ENCODE data around the gene BDH2.
A peak's percentile ranks its signal among the peaks of the same experiment; 100 is the strongest.

The BDH2 gene

GRCh38 chr4:103036169-103036568 is 63.5 kb downstream of the BDH2 start:
- Histone ChIP-seq H3K4me2 (ENCODE audit: low read length) (no peak overlapping the region), H2AFZ (ENCODE audit: low read length) (no peak overlapping the region), H3K9me3 (ENCODE audit: low read length) (no peaks in the 10 kb centered on the region), H4K20me1 (ENCODE audit: insufficient read depth, low read length) (no peaks in the 10 kb centered on the region), H3K27ac (ENCODE audit: low read depth, low read length, poor library complexity, severe bottlenecking) (no peak overlapping the region), H3K9me2 (ENCODE audit: low read depth, low read length) (no peaks in the 10 kb centered on the region), H3K4me3 (ENCODE audit: low read depth, low read length, poor library complexity, severe bottlenecking) (no peak overlapping the region), H3K27me3 (ENCODE audit: insufficient read depth, low read length) (no peaks in the 10 kb centered on the region), H3K79me2 (ENCODE audit: insufficient read depth, low read length) (no peaks in the 10 kb centered on the region), H3K9ac (ENCODE audit: low read length) (no peak overlapping the region), H3F3A (ENCODE audit: insufficient read depth, low read length) (0 out of 2 replicates have a peak, but pooled peaks cover 4% of the 10 kb centered on the region), H3K36me3 (ENCODE audit: insufficient read depth, low read length) (peaks cover 23% of the 10 kb centered on the region), H3K4me1 (ENCODE audit: insufficient read depth, low read length, severe bottlenecking) (no peaks in the 10 kb centered on the region)
- TF ChIP-seq EZH2 (IDR thresholded peaks at IDR 0.05; ENCODE audit: borderline replicate concordance, low read length), result no peak
- TF ChIP-seq, protein P1, sequence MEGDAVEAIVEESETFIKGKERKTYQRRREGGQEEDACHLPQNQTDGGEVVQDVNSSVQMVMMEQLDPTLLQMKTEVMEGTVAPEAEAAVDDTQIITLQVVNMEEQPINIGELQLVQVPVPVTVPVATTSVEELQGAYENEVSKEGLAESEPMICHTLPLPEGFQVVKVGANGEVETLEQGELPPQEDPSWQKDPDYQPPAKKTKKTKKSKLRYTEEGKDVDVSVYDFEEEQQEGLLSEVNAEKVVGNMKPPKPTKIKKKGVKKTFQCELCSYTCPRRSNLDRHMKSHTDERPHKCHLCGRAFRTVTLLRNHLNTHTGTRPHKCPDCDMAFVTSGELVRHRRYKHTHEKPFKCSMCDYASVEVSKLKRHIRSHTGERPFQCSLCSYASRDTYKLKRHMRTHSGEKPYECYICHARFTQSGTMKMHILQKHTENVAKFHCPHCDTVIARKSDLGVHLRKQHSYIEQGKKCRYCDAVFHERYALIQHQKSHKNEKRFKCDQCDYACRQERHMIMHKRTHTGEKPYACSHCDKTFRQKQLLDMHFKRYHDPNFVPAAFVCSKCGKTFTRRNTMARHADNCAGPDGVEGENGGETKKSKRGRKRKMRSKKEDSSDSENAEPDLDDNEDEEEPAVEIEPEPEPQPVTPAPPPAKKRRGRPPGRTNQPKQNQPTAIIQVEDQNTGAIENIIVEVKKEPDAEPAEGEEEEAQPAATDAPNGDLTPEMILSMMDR (IDR thresholded peaks at IDR 0.05; ENCODE audit: low read length), result no peak

- Histone ChIP-seq H4K20me1 (ENCODE audit: insufficient read depth, low read length) (no peaks in the 10 kb centered on the region), H3K4me1 (ENCODE audit: insufficient read depth, low read length, severe bottlenecking) (no peaks in the 10 kb centered on the region), H3K9ac (ENCODE audit: low read length) (no peak overlapping the region), H2AFZ (ENCODE audit: low read length) (no peak overlapping the region), H3K4me3 (ENCODE audit: low read depth, low read length, poor library complexity, severe bottlenecking) (no peak overlapping the region), H3K27ac (ENCODE audit: low read depth, low read length, poor library complexity, severe bottlenecking) (no peak overlapping the region), H3K4me2 (ENCODE audit: low read length) (no peak overlapping the region), H3K79me2 (ENCODE audit: insufficient read depth, low read length) (no peaks in the 10 kb centered on the region), H3K9me3 (ENCODE audit: low read length) (no peaks in the 10 kb centered on the region), H3K9me2 (ENCODE audit: low read depth, low read length) (no peaks in the 10 kb centered on the region), H3K27me3 (ENCODE audit: insufficient read depth, low read length) (no peaks in the 10 kb centered on the region), H3K36me3 (ENCODE audit: insufficient read depth, low read length) (peaks cover 36% of the 10 kb centered on the region), H3F3A (ENCODE audit: insufficient read depth, low read length) (0 out of 2 replicates have a peak, but pooled peaks cover 4% of the 10 kb centered on the region)
- TF ChIP-seq, protein P1 (IDR thresholded peaks at IDR 0.05; ENCODE audit: low read length), result peak; percentile 57
- TF ChIP-seq EZH2 (IDR thresholded peaks at IDR 0.05; ENCODE audit: borderline replicate concordance, low read length), result no peak
Measured at GRCh38 chr4:103032574-103032973, 67.1 kb downstream of the BDH2 start.

DNA sequence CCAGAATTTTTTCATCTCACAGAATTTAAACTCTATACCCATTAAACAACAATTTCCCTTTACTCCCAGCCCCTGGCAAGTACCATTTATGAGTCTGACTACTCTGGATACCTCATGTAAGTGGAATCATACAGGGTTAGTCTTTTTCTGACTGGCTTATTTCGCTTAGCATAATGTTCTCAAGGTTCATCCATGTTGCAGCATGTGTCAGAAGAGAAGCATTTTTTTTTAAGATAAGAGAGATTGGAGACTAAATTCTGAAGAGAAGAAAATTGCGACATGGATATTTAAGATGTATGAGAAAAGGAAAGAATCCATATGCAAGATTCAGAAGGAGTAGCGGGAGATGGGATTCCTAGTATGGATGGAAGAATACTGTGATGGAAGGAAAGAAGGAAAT is 68.8 kb downstream of the BDH2 start:
- no peaks in the 10 kb centered on the region for H3K9me3 ChIP-seq (ENCODE audit: low read length)
- H3K9me2 ChIP-seq (ENCODE audit: low read depth, low read length), result no peaks in the 10 kb centered on the region
- H3F3A ChIP-seq (ENCODE audit: insufficient read depth, low read length), result 0 out of 2 replicates have a peak, but pooled peaks cover 4% of the 10 kb centered on the region
- H3K79me2 ChIP-seq (ENCODE audit: insufficient read depth, low read length), result no peaks in the 10 kb centered on the region
- TF ChIP-seq, protein P1 (IDR thresholded peaks at IDR 0.05; ENCODE audit: low read length), result no peak
- no peak for TF ChIP-seq EZH2 (IDR thresholded peaks at IDR 0.05; ENCODE audit: borderline replicate concordance, low read length)
- no peak overlapping the region for H3K27ac ChIP-seq (ENCODE audit: low read depth, low read length, poor library complexity, severe bottlenecking)
- peaks cover 22% of the 10 kb centered on the region for H3K36me3 ChIP-seq (ENCODE audit: insufficient read depth, low read length)
- no peak overlapping the region for H2AFZ ChIP-seq (ENCODE audit: low read length)
- H3K4me1 ChIP-seq (ENCODE audit: insufficient read depth, low read length, severe bottlenecking), result no peaks in the 10 kb centered on the region
- no peaks in the 10 kb centered on the region for H4K20me1 ChIP-seq (ENCODE audit: insufficient read depth, low read length)
- no peaks in the 10 kb centered on the region for H3K27me3 ChIP-seq (ENCODE audit: insufficient read depth, low read length)
- H3K4me2 ChIP-seq (ENCODE audit: low read length), result no peak overlapping the region
- H3K4me3 ChIP-seq (ENCODE audit: low read depth, low read length, poor library complexity, severe bottlenecking), result no peak overlapping the region
- no peak overlapping the region for H3K9ac ChIP-seq (ENCODE audit: low read length)
